K562 (cell line): ENCODE measurements around the gene LENEP. TPM values are rescaled to one million over a fixed set of nuclear protein-coding genes. Genes with fewer than 3 reads are reported as not detected.

Source experiments
- BRF1 ChIP-seq: IDR thresholded peaks from 3 replicates; pipeline ENCODE4 v1.6.1; 2011; ENCODE audit warnings: borderline replicate concordance, mild to moderate bottlenecking; ENCODE audit not compliant: insufficient read length; ENCODE audit errors: extremely low read depth
- CHD2 ChIP-seq: IDR thresholded peaks from 2 replicates; pipeline ENCODE4 v1.6.1; 2011; ENCODE audit warnings: low read depth, low read length
- HDAC1 ChIP-seq, 2 experiments: fragments of 450-650 bp; IDR thresholded peaks; 2 replicates each; pipeline ENCODE4 v1.6.1; 2016 to 2017; ENCODE audit warnings: inconsistent platforms in 1 of 2, mild to moderate bottlenecking in 1 of 2, moderate library complexity in 1 of 2
- KDM5B ChIP-seq: fragments of 200-600 bp; sonication (generic); IDR thresholded peaks from 2 replicates; pipeline ENCODE4 v1.6.1; 2012; ENCODE audit warnings: low read depth, mild to moderate bottlenecking, moderate library complexity, low read length, control low read depth, inconsistent platforms; ENCODE audit not compliant: insufficient replicate concordance
- NCOR1 ChIP-seq: fragments of 450-650 bp; IDR thresholded peaks from 2 replicates; pipeline ENCODE4 v1.6.1; 2016; ENCODE audit warnings: mild to moderate bottlenecking, moderate library complexity
- PHF21A ChIP-seq: fragments of 450-650 bp; IDR thresholded peaks from 2 replicates; pipeline ENCODE4 v1.6.1; 2017; ENCODE audit warnings: low read depth, borderline replicate concordance
- PHF8 ChIP-seq: fragments of 200-600 bp; sonication (generic); IDR thresholded peaks from 2 replicates; pipeline ENCODE4 v1.6.1; 2012; ENCODE audit warnings: mixed run types, mild to moderate bottlenecking, inconsistent platforms, low read length, moderate library complexity, borderline replicate concordance
- PHTF2 ChIP-seq: fragments of 250-450 bp; sonication (Bioruptor Pico); IDR thresholded peaks from 2 replicates; pipeline ENCODE4 v1.5.0; 2021; ENCODE audit warnings: mild to moderate bottlenecking
- POLR2A ChIP-seq: fragments of 450-650 bp; conservative IDR thresholded peaks from 2 replicates; pipeline ENCODE4 v1.6.1; 2016
- SAP30 ChIP-seq: fragments of 200-600 bp; sonication (generic); IDR thresholded peaks from 2 replicates; pipeline ENCODE4 v1.6.1; 2012; ENCODE audit warnings: borderline replicate concordance, low read depth, mild to moderate bottlenecking, moderate library complexity, low read length, control low read depth, inconsistent platforms; ENCODE audit not compliant: insufficient read depth, poor library complexity, severe bottlenecking
- SRF ChIP-seq, 2 experiments: fragments of 250-450, 450-650 bp in 1 of 2; sonication (Bioruptor Pico) in 1 of 2; sonication (generic) in 1 of 2; formaldehyde crosslinking; IDR thresholded peaks; 2 replicates each; pipeline versions ENCODE4 v1.5.0 to v1.5.1; 2020 to 2022; ENCODE audit warnings: mild to moderate bottlenecking in 1 of 2, missing genetic modification reagents in 1 of 2
- SRSF1 ChIP-seq: fragments of 200-400 bp; formaldehyde crosslinking; IDR thresholded peaks from 2 replicates; pipeline ENCODE4 v1.6.1; 2017; ENCODE audit warnings: mild to moderate bottlenecking, low read depth, low read length, moderate library complexity
- STAT6 ChIP-seq: sonication (generic); formaldehyde crosslinking; IDR thresholded peaks from 2 replicates; pipeline ENCODE4 v1.8.1; 2023; ENCODE audit warnings: mild to moderate bottlenecking, missing genetic modification reagents
- TAF9B ChIP-seq: fragments of 450-650 bp; IDR thresholded peaks from 2 replicates; pipeline ENCODE4 v1.6.1; 2018; ENCODE audit warnings: mild to moderate bottlenecking; ENCODE audit not compliant: partially characterized antibody
- TBL1XR1 ChIP-seq, 2 experiments: IDR thresholded peaks; 2 replicates each; pipeline ENCODE4 v1.6.1; 2012; ENCODE audit warnings: improper control_type of control experiment in 2 of 2, low read length in 2 of 2, mild to moderate bottlenecking in 1 of 2
- TCF7L2 ChIP-seq: fragments of 150-350 bp; IDR thresholded peaks from 2 replicates; pipeline ENCODE4 v1.6.1; 2016; ENCODE audit warnings: low read depth, mild to moderate bottlenecking, low read length, moderate library complexity
- THAP12 ChIP-seq: fragments of 250-450 bp; sonication (Bioruptor Pico); IDR thresholded peaks from 2 replicates; pipeline ENCODE4 v1.9.0; 2021; ENCODE audit warnings: mild to moderate bottlenecking, inconsistent platforms
- ZNF311 ChIP-seq: fragments of 250-450 bp; sonication (Bioruptor Pico); IDR thresholded peaks from 2 replicates; pipeline ENCODE4 v1.4.0; 2020; ENCODE audit warnings: mild to moderate bottlenecking, moderate library complexity
- ZNF668 ChIP-seq: fragments of 250-450 bp; sonication (Bioruptor Pico); IDR thresholded peaks from 2 replicates; pipeline ENCODE4 v1.8.0; 2022; ENCODE audit warnings: mild to moderate bottlenecking, inconsistent platforms
- polyA plus RNA-seq, 8 experiments: library from polyadenylated mRNA; depleted of rRNA in 4 of 8; stranded (reverse) in 5 of 8; unstranded in 3 of 8; fragments of >200 nt; fragmentation: Nextera tagmentation in 2 of 8; fragmentation: Illumina TruSeq in 1 of 8; extraction: Ambion mirVana in 2 of 8; extraction: Trizol in 1 of 8; gene quantifications; 2 replicates each; pipeline versions ENCODE4 v1.2.1 to v1.2.3, GENCODE V29; 2011 to 2014; ENCODE audit warnings: inconsistent platforms in 1 of 8, missing spikeins in 1 of 8
- total RNA-seq, 7 experiments: library from RNA; depleted of rRNA in 6 of 7; stranded (reverse); fragments of >200 nt in 6 of 7; fragmentation: Illumina TruSeq in 2 of 7; extraction: Trizol in 2 of 7; gene quantifications; 2 replicates each; pipeline versions ENCODE4 v1.2.1 to v1.2.3, GENCODE V29; 2011 to 2021; ENCODE audit warnings: low replicate concordance in 1 of 7
- TF ChIP-seq, protein P1 (sequence below), 3 experiments: fragments of 200-800 bp in 1 of 3; sonication (Bioruptor generic) in 1 of 3; sonication (generic) in 1 of 3; formaldehyde crosslinking in 1 of 3; IDR thresholded peaks; 2 replicates each; pipeline versions ENCODE4 v1.6.1 to v1.8.0; 2016 to 2022; ENCODE audit warnings: mild to moderate bottlenecking in 2 of 3, missing compliant biosample characterization in 2 of 3, missing genetic modification characterization in 2 of 3, missing genetic modification reagents in 1 of 3

LENEP gene
- total and polyA plus RNA-seq, 9 of the 15 experiments (the other 6 are each of a cell fraction or from before 2014, with no cell fraction given) = 0.23 to 0.87 (median 0.67) TPM; not detected in 5

- peak; percentile 84; the same call in 1 of the 2 replicates for TF ChIP-seq THAP12
- TF ChIP-seq TCF7L2 = peak; percentile 83
- TF ChIP-seq NCOR1 = peak; percentile 54; the same call in 1 of the 2 replicates
- TF ChIP-seq POLR2A = peak; percentile 92
- TF ChIP-seq, protein P1, sequence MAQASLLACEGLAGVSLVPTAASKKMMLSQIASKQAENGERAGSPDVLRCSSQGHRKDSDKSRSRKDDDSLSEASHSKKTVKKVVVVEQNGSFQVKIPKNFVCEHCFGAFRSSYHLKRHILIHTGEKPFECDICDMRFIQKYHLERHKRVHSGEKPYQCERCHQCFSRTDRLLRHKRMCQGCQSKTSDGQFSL (CRISPR knock-in tag; IDR thresholded peaks at IDR 0.05) = no peak
- TF ChIP-seq, protein P1 (tag; IDR thresholded peaks at IDR 0.05) = peak in 1 of 2 experiments; percentile 19; a peak in 1 of 4 replicates
- peak; percentile 86; the same call in 1 of the 2 replicates for TF ChIP-seq PHF8
- 0 out of 2 replicates have a peak, but pooled peaks have one; percentile 22 for TF ChIP-seq STAT6 (CRISPR knock-in tag)
- no peak for TF ChIP-seq ZNF311 (CRISPR knock-in tag)
- peak; percentile 17; the same call in 1 of the 2 replicates for TF ChIP-seq CHD2
- TF ChIP-seq KDM5B = peak; percentile 78
- TF ChIP-seq ZNF668 = 0 out of 2 replicates have a peak, but pooled peaks have one; percentile 29
- TF ChIP-seq BRF1 = no peak
- peak; percentile 47 for TF ChIP-seq SAP30
- no peak for TF ChIP-seq SRF (CRISPR knock-in tag; IDR thresholded peaks at IDR 0.05)
- TF ChIP-seq TBL1XR1 (IDR thresholded peaks at IDR 0.05; ENCODE audit: low read length in 2 of 2) = no peak
- TF ChIP-seq PHF21A = no peak
- peak in 1 of 2 experiments; percentile 88; a peak in 2 of 4 replicates for TF ChIP-seq HDAC1 (IDR thresholded peaks at IDR 0.05)
- TF ChIP-seq SRSF1 = no peak
- TF ChIP-seq PHTF2 (CRISPR knock-in tag) = peak; percentile 59; the same call in 1 of the 2 replicates
- no peak for TF ChIP-seq TAF9B
These were observed 31.9 kb upstream of the LENEP start, which contains the start of gene PYGO2 (continued) for GRCh38 chr1:154961207-154962155.
